Activated naive CD4-positive, alpha-beta T cell treated with anti-CD3 and anti-CD28 coated beads, Interleukin-2, amount 50 U/mL, for 24 hours (primary cell): ENCODE measurements around the gene NUDCD3.

Experiments
- H3K27ac Mint-ChIP-seq: one replicate; pipeline ENCODE4 v1.8.0; 2021; ENCODE audit warnings: mild to moderate bottlenecking, mixed read lengths
- H3K27me3 Mint-ChIP-seq: one replicate; pipeline ENCODE4 v1.8.0; 2021; ENCODE audit warnings: mixed read lengths
- H3K36me3 Mint-ChIP-seq: one replicate; pipeline ENCODE4 v1.8.0; 2021; ENCODE audit warnings: mixed read lengths
- H3K4me1 Mint-ChIP-seq: one replicate; pipeline ENCODE4 v1.8.0; 2021; ENCODE audit warnings: mixed read lengths
- H3K4me3 Mint-ChIP-seq: one replicate; pipeline ENCODE4 v1.8.0; 2021; ENCODE audit warnings: mild to moderate bottlenecking, mixed read lengths
- H3K9me3 Mint-ChIP-seq: one replicate; pipeline ENCODE4 v1.8.0; 2021; ENCODE audit warnings: mixed read lengths

The NUDCD3 gene

DNA sequence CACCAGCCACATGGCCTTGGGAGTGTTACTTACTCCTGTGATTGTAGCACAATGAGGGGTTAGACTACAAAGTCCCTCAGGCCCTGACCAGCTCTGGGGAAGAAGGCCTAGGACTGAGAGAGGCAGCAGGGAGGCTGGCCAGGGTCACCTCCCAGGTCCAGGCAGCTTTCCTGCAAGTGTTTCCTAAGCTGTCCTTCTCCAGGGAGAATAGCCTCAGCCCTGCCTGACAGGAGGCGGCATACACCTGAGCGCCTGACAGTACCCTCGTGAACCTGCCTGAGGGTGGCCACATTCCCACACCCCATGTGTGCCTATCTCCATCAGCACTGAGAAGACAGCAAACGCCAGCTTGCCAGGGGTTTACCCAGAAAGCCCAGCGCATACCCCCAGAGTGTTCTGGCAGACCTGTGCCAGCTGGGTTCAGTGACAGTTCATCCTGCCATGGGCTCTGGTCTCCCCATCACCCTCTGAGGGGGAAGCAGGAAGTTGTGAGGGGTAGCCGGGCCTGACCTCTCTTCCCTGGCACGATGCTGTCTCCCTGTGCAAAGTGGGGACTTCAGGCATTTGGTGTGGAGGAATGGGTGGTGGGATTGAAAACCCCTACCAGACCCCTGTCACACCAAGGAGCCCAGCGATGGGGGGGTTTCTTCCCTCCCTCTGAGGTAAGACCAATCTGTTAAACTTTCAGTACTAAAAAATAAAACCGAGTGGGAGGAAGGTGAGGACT is 108.8 kb downstream of the NUDCD3 start:
- H3K9me3 Mint-ChIP-seq, result no peaks in the 10 kb centered on the region
- peaks cover 3% of the 10 kb centered on the region for H3K36me3 Mint-ChIP-seq
- H3K27me3 Mint-ChIP-seq, result no peaks in the 10 kb centered on the region
- H3K4me1 Mint-ChIP-seq, result peaks cover 3% of the 10 kb centered on the region
- H3K27ac Mint-ChIP-seq, result peak overlapping the region; percentile 31
- H3K4me3 Mint-ChIP-seq, result no peak overlapping the region

DNA sequence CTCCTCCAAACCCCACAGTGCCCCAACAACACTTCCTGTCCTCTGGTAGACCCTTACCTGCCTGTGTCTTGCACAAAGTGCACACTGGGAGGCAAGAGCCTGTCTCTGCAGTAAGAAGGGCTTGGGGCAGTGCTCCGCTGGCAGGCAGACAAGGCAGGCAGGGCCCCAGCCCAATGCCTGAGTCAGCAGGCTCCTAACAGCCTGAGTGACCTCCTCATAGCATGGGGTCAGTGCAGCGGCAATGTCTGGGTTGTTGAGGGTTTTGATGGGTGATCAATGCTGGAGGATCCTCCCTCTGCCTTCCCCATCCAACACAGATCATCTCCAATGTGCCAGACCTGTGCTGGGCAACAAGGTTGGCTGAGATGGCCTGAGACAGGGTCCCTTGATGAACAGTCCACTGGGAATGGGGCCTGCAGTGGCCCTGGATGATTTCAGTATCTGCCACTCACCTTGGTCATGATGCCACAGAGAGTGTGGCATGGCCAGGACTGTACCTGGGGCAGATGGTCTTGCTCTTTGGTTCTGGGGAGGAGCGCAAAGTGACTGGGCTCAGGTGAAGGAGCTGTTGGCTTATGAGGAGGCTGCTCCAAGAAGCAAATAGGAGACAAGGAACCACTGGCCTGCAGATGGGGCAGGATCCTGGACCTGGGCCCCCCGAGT is 109.5 kb downstream of the NUDCD3 start:
- Mint-ChIP-seq H3K36me3 (peaks cover 3% of the 10 kb centered on the region), H3K9me3 (no peaks in the 10 kb centered on the region), H3K4me1 (peaks cover 3% of the 10 kb centered on the region), H3K4me3 (no peak overlapping the region), H3K27me3 (no peaks in the 10 kb centered on the region), H3K27ac (peak overlapping the region; percentile 31)

DNA sequence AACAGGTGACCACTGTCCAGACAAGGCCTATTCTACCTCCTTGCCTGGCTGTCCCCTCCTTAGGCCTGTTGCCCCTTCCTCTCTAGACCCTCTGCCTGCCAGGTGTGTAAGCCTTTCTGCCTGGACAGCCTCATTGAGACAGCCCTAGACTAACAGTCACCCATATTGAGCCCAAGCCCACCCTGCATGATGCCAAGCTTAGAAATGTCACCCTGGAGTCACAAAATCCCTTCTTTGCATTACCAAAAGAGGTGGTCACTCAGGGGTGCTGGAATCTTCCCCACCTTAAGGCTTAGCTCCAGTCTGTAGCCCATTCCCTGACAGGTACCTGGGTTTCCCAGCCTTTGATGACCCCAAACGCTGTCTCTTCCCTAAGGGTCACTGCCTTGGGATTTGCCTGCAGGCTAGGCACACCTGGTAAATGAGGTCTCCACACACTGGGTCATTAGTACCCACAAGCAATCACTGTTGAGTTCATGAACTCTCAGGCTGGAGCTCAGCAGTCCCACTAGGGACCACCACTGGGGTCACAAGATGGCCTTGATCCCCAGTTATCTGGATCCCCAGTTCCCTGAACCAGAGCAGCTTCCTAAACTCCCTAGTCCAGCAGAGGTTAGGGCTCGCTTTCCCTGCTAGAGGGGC is 110.1 kb downstream of the NUDCD3 start:
- Mint-ChIP-seq H3K36me3 (peaks cover 3% of the 10 kb centered on the region), H3K4me1 (peaks cover 3% of the 10 kb centered on the region), H3K27me3 (no peaks in the 10 kb centered on the region), H3K27ac (no peak overlapping the region), H3K9me3 (no peaks in the 10 kb centered on the region), H3K4me3 (no peak overlapping the region)

DNA sequence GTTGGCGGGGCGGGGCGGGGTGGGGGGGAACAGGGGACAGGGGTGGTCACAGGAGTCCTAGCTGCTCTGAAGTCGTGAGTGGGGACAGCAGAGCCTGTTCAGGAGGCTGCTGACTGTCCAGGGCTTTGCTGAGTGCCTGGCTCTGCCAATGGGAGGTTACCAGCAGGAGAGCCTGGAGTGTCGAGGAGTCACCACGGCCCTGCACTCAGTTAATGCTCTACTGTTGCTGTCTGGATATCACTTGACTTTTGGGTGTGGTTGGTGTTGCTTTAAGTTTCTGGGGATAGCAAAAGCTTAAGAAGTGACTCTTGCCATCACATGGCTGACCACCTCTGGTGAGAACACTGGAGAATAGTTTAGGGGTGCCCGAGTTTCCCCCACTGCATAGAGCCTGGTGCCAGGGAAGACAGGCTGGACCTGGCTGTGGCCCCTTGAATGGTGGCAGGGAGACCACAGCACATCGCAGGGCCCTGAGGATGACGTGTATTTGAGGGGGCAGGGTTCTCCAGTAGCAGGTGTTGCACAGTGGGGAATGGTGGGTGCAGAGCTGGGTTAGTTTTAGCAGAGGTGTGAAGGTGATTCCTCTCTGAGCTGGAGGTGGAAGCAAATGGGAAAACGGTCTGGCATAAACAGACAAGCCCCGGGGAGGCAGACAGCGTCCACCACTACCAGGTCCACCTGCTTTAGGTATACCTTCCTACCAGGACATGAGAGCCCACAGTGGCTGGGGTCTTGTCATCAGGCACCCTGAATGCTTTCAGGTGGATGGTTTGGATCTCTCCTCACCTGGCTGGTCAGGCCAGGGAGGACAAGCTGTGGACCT is 110.9 kb downstream of the NUDCD3 start:
- Mint-ChIP-seq H3K27ac (peak overlapping the region; percentile 59), H3K4me3 (no peak overlapping the region), H3K27me3 (no peaks in the 10 kb centered on the region), H3K36me3 (peaks cover 1% of the 10 kb centered on the region), H3K9me3 (no peaks in the 10 kb centered on the region), H3K4me1 (peaks cover 3% of the 10 kb centered on the region)

DNA sequence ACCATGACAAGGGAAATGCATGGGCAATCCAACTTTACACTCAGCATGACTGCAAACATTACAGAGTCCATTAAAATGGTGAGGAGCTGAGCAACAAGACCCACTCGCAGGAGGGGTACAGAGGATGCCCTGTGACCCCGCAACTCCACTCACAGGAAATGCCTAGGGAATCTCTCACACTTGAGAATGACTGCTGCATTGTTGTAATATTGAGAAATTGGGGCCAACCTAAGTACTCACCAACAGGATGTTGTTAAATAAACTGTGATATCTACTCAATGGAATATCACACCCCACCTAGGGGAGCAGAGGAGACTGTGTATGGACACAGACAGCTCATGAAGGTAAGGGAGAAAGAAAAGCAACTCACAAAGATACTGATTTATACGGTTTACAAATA is 111.7 kb downstream of the NUDCD3 start:
- H3K9me3 Mint-ChIP-seq, result no peaks in the 10 kb centered on the region
- no peaks in the 10 kb centered on the region for H3K36me3 Mint-ChIP-seq
- no peak overlapping the region for H3K4me3 Mint-ChIP-seq
- no peaks in the 10 kb centered on the region for H3K27me3 Mint-ChIP-seq
- peaks cover 3% of the 10 kb centered on the region for H3K4me1 Mint-ChIP-seq
- no peak overlapping the region for H3K27ac Mint-ChIP-seq

DNA sequence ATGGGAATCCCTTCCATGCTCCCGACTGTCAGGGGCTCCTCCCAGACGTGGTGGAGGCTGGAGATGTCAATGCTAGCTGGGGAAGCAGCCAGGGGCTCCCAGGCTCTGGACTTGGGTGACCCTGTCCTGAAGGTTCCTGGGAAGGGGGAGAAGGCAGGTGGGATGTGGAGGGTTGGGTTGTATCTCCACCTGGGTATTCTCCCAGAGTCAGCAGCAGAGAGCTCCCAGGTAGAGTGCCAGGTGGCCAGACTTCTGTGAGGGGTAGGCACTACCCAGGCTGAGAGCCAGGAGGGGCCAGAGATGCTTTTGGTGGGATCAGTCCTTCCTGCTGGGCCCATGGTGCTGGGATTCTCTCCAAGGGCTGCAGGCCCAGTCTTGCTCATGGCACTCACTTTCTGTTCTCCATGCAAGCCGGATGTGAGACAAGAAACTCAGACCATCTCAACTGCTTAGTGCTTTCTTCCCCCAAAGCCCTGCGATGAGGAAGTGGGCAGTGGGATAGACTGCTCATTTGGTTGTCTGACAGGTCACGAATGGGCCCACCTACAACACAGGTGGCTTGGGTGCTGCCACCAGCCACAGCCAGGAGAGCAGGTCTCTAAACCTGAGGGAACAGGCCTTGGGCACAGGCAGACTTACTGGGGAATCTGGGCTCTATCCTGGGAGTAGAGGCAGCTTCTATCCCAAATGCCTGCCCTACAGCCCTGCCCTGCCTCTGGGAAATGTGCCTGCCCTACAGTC is 112.6 kb downstream of the NUDCD3 start:
- Mint-ChIP-seq H3K4me3 (no peak overlapping the region), H3K27me3 (no peaks in the 10 kb centered on the region), H3K9me3 (no peaks in the 10 kb centered on the region), H3K27ac (no peak overlapping the region), H3K36me3 (no peaks in the 10 kb centered on the region), H3K4me1 (peaks cover 3% of the 10 kb centered on the region)

DNA sequence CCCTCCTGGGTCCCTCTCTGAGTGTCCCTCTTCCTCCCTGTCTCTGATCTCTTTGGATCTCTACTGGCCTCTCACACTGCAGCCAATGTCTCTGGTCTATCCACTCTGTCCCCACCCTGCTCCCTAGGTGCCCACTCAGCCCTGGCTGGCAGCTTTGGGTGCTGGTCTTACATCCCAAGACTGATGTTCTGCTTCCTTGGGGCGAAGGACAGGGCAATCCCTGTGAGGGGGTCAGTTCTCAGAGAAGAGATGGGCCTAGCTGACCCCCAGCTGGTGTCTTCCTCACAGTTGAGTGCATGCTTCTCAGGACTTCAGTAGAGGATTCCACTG is 113.4 kb downstream of the NUDCD3 start:
- Mint-ChIP-seq H3K27ac (peak overlapping the region; percentile 10), H3K36me3 (no peaks in the 10 kb centered on the region), H3K4me3 (no peak overlapping the region), H3K27me3 (no peaks in the 10 kb centered on the region), H3K4me1 (peaks cover 3% of the 10 kb centered on the region), H3K9me3 (no peaks in the 10 kb centered on the region)

DNA sequence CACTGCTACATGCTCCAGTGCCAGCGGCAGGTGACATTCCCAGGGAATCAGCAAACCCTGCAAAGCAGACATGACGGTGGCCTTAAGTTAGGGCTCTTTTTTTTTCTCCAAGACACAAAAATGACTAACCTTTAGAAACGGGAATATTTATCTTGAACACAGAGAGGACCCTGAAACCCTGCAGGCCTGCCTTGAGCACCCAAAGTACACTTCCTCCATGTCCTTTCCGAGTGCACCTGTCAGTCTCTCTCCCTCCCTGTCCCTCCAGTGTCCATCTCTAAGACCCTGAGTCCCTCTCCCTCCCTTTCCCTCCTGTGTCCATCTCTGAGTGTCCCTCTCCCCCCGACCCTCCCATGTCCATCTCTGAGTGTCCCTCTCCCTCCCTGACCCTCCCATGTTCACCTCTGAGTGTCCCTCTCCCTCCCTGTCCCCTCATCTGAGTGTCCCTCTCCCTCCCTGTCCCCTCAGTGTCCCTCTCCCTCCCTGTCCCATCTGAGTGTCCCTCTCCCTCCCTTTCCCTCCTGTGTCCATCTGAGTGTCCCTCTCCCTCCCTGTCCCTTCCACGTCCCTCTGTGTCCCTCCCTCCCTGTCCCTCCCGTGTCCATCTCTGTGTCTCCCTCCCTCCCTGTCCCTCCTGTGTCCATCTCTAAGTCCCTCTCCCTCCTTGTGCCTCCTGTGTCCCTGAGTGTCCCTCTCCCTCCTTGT is 113.9 kb downstream of the NUDCD3 start:
- Mint-ChIP-seq H3K9me3 (no peaks in the 10 kb centered on the region), H3K36me3 (no peaks in the 10 kb centered on the region), H3K4me3 (no peak overlapping the region), H3K27ac (peak overlapping the region; percentile 62), H3K27me3 (no peaks in the 10 kb centered on the region), H3K4me1 (peaks cover 3% of the 10 kb centered on the region)

DNA sequence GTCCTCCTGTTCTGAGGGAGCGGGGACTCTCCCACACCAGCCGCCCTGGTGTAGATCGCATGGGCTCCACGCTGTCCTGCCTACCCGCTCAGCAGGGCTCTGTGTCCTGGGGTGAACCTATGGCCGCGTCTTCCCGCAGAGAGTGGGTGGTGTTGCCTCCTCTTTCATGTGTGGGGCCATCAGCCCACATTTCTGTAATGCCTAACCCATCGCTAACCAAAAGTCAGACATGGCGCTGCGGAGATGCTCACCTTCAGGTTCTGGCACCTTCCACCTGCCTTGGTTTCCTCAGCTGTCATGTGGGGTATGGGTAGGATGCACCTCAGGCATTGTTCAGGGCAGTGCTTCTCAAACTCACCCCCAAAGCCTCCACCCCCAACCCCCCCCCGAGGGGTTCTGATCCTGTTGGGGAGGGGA is 114.5 kb downstream of the NUDCD3 start:
- no peaks in the 10 kb centered on the region for H3K36me3 Mint-ChIP-seq
- no peak overlapping the region for H3K27ac Mint-ChIP-seq

DNA sequence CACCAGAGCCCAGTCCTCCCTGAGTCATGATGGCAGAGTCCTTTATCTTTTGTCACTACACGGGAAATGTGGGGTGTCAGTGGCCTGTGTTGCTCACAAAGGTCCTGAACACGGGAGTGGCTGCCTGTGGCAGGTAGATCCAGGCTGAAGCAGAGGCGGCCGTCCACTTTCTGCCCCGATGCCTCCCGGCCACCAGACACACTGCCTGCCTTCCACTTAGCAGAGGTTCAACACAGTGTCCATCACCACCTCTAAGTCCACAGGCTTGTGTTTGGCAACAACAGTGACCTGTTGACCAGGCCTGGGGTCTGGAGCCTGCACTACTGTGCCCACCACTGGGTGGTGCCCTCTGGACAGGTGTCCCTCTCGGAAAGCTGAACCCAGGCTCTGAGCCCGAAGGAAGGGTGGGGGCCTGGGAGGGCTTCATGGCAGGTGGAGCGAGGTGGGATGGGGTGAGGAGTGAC is 115.2 kb downstream of the NUDCD3 start:
- no peaks in the 10 kb centered on the region for H3K9me3 Mint-ChIP-seq
- H3K27ac Mint-ChIP-seq, result no peak overlapping the region
- H3K36me3 Mint-ChIP-seq, result no peaks in the 10 kb centered on the region
- H3K4me3 Mint-ChIP-seq, result no peak overlapping the region
- peaks cover 3% of the 10 kb centered on the region for H3K4me1 Mint-ChIP-seq
- H3K27me3 Mint-ChIP-seq, result no peaks in the 10 kb centered on the region

More for the DNA sequence above, 114.5 kb downstream of the NUDCD3 start:
- Mint-ChIP-seq H3K4me1 (peaks cover 3% of the 10 kb centered on the region), H3K9me3 (no peaks in the 10 kb centered on the region), H3K27me3 (no peaks in the 10 kb centered on the region), H3K4me3 (no peak overlapping the region)

DNA sequence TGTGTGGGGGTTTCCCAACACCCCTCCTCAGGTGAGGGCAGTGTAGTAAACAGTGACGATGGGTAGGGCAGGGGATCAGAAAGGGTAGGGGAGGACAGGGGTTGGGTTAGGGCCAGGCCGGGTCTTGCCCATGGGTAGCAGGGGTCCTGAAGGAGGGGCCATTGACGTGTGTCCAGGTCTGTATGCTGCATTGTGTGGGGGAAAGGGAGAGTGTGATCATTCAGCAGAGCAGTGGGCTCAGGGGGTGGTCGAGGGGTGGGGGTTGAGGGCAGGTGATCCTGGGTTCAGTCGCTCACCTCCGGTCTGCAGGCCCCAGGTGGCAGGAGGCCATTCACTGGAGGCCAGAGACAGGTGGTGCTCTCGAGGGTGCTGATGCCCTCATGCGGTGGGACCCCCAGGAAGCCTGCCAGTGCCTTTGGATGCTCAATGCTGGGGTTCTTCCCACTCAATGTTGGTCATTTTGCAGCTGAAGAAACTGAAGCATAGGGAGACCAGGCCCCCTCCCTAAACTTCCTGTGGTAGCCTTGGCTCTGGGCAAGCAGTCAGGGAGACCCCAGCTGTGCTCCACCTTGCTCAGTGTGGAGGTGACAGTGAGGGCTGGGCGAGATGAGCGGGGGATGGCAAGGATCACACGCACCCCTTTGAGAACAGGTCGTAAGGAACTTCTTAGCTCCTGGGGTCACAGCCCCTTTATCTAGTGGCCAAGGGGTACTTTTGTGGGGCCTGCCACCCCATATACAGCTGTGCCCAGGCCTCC is 116.3 kb downstream of the NUDCD3 start:
- Mint-ChIP-seq H3K4me1 (peaks cover 13% of the 10 kb centered on the region), H3K9me3 (peaks cover 7% of the 10 kb centered on the region), H3K36me3 (peaks cover 2% of the 10 kb centered on the region), H3K27me3 (peaks cover 5% of the 10 kb centered on the region), H3K4me3 (no peak overlapping the region), H3K27ac (no peak overlapping the region)

DNA sequence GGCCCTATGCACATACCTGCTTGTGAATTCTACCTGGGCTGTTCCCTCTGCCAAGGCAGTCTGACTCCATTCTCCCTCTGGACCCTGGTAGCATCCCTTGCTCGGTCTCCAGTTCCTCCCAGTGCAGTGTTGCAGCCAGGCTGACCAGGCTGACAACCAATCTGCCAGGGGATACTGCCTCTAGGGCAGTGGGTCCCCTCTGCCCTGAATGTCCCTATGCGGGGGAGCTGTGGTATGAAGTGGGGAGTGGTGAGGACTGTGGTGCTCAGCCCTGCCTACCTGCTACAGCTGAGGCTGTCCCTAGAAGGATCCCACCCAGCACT is 117.1 kb downstream of the NUDCD3 start:
- Mint-ChIP-seq H3K27me3 (peaks cover 9% of the 10 kb centered on the region), H3K9me3 (peaks cover 11% of the 10 kb centered on the region), H3K4me3 (no peak overlapping the region), H3K4me1 (peaks cover 17% of the 10 kb centered on the region), H3K36me3 (peaks cover 5% of the 10 kb centered on the region), H3K27ac (no peak overlapping the region)

DNA sequence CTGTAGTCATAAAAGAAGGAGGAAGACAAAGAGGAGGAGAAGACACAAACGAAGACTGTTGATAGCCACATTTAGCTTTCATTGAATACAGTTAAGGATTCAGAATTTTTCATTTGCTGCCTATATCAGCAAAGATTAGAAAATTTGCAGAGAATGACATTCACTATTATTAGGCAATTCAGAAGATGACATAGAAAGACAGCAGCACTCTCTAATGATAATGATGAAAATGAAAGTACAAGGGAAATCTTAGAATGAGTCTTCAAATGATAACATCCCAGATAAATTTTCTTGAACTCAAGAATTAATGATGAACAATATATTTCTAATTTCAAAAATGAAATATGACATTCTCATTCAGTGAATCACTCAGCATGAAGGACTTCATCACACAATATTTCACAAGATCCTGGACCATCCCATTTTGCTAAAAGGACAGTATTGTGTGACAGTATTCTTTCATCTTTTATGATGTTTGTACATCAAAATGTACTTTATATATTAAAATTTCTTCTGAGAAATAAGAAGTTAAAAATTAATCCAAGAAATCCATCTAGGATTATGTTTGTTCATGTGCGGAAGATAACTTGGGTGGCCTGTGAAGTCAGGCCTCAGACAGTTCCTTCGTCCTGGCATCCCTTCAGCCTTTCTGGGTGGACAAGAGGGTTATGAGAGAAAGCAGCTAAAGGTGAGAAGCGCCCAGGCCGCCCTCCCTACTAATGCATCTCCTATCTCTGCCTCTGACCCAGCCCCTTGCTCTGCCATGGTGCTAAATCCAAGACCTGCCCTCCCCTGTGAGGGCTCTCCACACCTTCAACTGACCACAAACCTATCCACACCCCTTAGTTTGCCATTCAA is 117.7 kb downstream of the NUDCD3 start:
- H3K36me3 Mint-ChIP-seq, result peaks cover 5% of the 10 kb centered on the region
- H3K4me3 Mint-ChIP-seq, result no peak overlapping the region
- H3K27ac Mint-ChIP-seq, result no peak overlapping the region
- peaks cover 17% of the 10 kb centered on the region for H3K4me1 Mint-ChIP-seq
- H3K9me3 Mint-ChIP-seq, result peaks cover 11% of the 10 kb centered on the region
- H3K27me3 Mint-ChIP-seq, result peaks cover 9% of the 10 kb centered on the region
